ENCODE measurements around the gene ZNF236. TPM values are rescaled to one million over a fixed set of nuclear protein-coding genes. Genes with fewer than 3 reads are reported as not detected.
A peak's percentile ranks its signal among the peaks of the same experiment; 100 is the strongest.

The ZNF236 gene
- total and polyA plus RNA-seq, 8 donors, result 2.6 to 13.3 (median 6.7) TPM

GRCh38 chr18:76980663-76981395 is 158.5 kb downstream of the ZNF236 start:
- intact Hi-C loops (cut with DNase I), result loop anchor here in 2 of 3 donors (10.0 kb wide), 2 partner anchors 106 to 176 kb away; no protein-coding TSS in a partner anchor
- TF ChIP-seq CTCF (IDR thresholded peaks at IDR 0.05), result no peak
- no peaks in the 10 kb centered on the region for H3K27me3 ChIP-seq
- no peak overlapping the region for H3K27ac ChIP-seq
- no peak overlapping the region for H3K4me3 ChIP-seq
- no peak for FAIRE-seq
- H3K4me1 ChIP-seq, result peaks cover 2 to 4% (median 4%) of the 10 kb centered on the region in 3 donors
- H3K36me3 ChIP-seq, result no peaks in the 10 kb centered on the region
- 72 to 83% methylated on average over 23 of the region's 23 CpGs for WGBS, 2 donors
- no peak for ATAC-seq
- H3K9me3 ChIP-seq, result no peaks in the 10 kb centered on the region
- DNase-seq, result no peak

- no peaks in the 10 kb centered on the region for H3K9me3 ChIP-seq
- intact Hi-C loops (cut with DNase I), result loop anchor here in 2 of 3 donors (10.0 kb wide), 2 partner anchors 107 to 177 kb away; no protein-coding TSS in a partner anchor
- H3K4me1 ChIP-seq, result peaks cover 2 to 4% (median 4%) of the 10 kb centered on the region in 3 donors
- ATAC-seq (peak in 2 of 4 donors; percentile 6 to 20), FAIRE-seq (no peak), DNase-seq (peak in 1 of 6 donors; percentile 45)
- no peak for TF ChIP-seq CTCF (IDR thresholded peaks at IDR 0.05)
- H3K4me3 ChIP-seq, result no peak overlapping the region
- no peaks in the 10 kb centered on the region for H3K27me3 ChIP-seq
- H3K27ac ChIP-seq, result no peak overlapping the region
- 58 to 61% methylated on average over 13 of the region's 13 CpGs for WGBS, 2 donors
- H3K36me3 ChIP-seq, result no peaks in the 10 kb centered on the region
These were observed 159.1 kb downstream of the ZNF236 start for GRCh38 chr18:76981396-76981968.

- intact Hi-C loops (cut with DNase I), result loop anchor here in 2 of 3 donors (10.0 kb wide), 2 partner anchors 107 to 177 kb away; no protein-coding TSS in a partner anchor
- H3K4me1 ChIP-seq, result peaks cover 2 to 4% (median 4%) of the 10 kb centered on the region in 3 donors
- no peak overlapping the region for H3K27ac ChIP-seq
- FAIRE-seq (no peak), DNase-seq (peak in 1 of 6 donors; percentile 24), ATAC-seq (no peak)
- WGBS, 2 donors, result 72 to 81% methylated on average over 5 of the region's 5 CpGs
- no peak overlapping the region for H3K4me3 ChIP-seq
- no peaks in the 10 kb centered on the region for H3K36me3 ChIP-seq
- H3K27me3 ChIP-seq, result no peaks in the 10 kb centered on the region
- no peak for TF ChIP-seq CTCF (IDR thresholded peaks at IDR 0.05)
- H3K9me3 ChIP-seq, result no peaks in the 10 kb centered on the region
These were observed 159.7 kb downstream of the ZNF236 start for GRCh38 chr18:76982038-76982437.

- intact Hi-C loops (cut with DNase I), result loop anchor here in 2 of 3 donors (10.0 kb wide), 2 partner anchors 108 to 178 kb away; no protein-coding TSS in a partner anchor
- Histone ChIP-seq H3K9me3 (no peaks in the 10 kb centered on the region), H3K36me3 (no peaks in the 10 kb centered on the region), H3K27ac (no peak overlapping the region), H3K27me3 (no peaks in the 10 kb centered on the region), H3K4me1 (peaks cover 0 to 2% (median 0%) of the 10 kb centered on the region in 3 donors), H3K4me3 (peak overlapping the region in 1 of 4 donors; percentile 14)
- FAIRE-seq (no peak), DNase-seq (peak; percentile 79 to 97 (median 90)), ATAC-seq (peak; percentile 93 to 98 (median 96))
- peak; percentile 90 to 94 (median 92) for TF ChIP-seq CTCF (IDR thresholded peaks at IDR 0.05)
- 4 to 5% methylated on average over 15 of the region's 15 CpGs for WGBS, 2 donors
These were observed 160.7 kb downstream of the ZNF236 start for GRCh38 chr18:76982841-76983583.
